ENCODE measurements around the gene FAM114A1. TPM values are rescaled to one million over a fixed set of nuclear protein-coding genes. Genes with fewer than 3 reads are reported as not detected.
A peak's percentile ranks its signal among the peaks of the same experiment; 100 is the strongest.

FAM114A1 gene
- 10 to 100 TPM; 29.4 to 35.3 (median 29.5) TPM for polyA plus RNA-seq (ENCODE audit: insufficient read length in 3 of 3)
- long read RNA-seq, donor 1, partial matches to known transcripts = 32 of 32 reads
- long read RNA-seq, donor 1, other reads (novel, unspliced or antisense) = 0 of 32 reads
- long read RNA-seq, donor 2, partial matches to known transcripts = 0 of 1 reads
- long read RNA-seq, donor 2, other reads (novel, unspliced or antisense) = 0 of 1 reads
- long read RNA-seq, donor 3, partial matches to known transcripts = 0 of 2 reads
- long read RNA-seq, donor 3, other reads (novel, unspliced or antisense) = 0 of 2 reads
- long read RNA-seq, donor 4, full-length matches to known transcripts = 1 of 1 reads
- long read RNA-seq, donor 4, partial matches to known transcripts = 0 of 1 reads
- long read RNA-seq, donor 4, other reads (novel, unspliced or antisense) = 0 of 1 reads
- long read RNA-seq, donor 5 = 0 reads
- long read RNA-seq, donor 6, partial matches to known transcripts = 0 of 3 reads
- long read RNA-seq, donor 6, other reads (novel, unspliced or antisense) = 0 of 3 reads
- long read RNA-seq, donor 7, full-length matches to known transcripts = 2 of 2 reads
- long read RNA-seq, donor 7, partial matches to known transcripts = 0 of 2 reads
- long read RNA-seq, donor 7, other reads (novel, unspliced or antisense) = 0 of 2 reads
- long read RNA-seq, donor 8, full-length matches to known transcripts = 6 of 6 reads
- long read RNA-seq, donor 8, partial matches to known transcripts = 0 of 6 reads
- long read RNA-seq, donor 8, other reads (novel, unspliced or antisense) = 0 of 6 reads
- long read RNA-seq, donor 9, full-length matches to known transcripts = 3 of 3 reads
- long read RNA-seq, donor 9, partial matches to known transcripts = 0 of 3 reads
- long read RNA-seq, donor 9, other reads (novel, unspliced or antisense) = 0 of 3 reads
- long read RNA-seq, donor 10, partial matches to known transcripts = 0 of 1 reads
- long read RNA-seq, donor 10, other reads (novel, unspliced or antisense) = 0 of 1 reads
- long read RNA-seq, donor 11, partial matches to known transcripts = 0 of 3 reads
- long read RNA-seq, donor 11, other reads (novel, unspliced or antisense) = 0 of 3 reads
- long read RNA-seq, donor 12, partial matches to known transcripts = 0 of 1 reads
- long read RNA-seq, donor 12, other reads (novel, unspliced or antisense) = 0 of 1 reads
- long read RNA-seq, donor 13, partial matches to known transcripts = 0 of 1 reads
- long read RNA-seq, donor 13, other reads (novel, unspliced or antisense) = 0 of 1 reads
- long read RNA-seq, donor 14, partial matches to known transcripts = 0 of 1 reads
- long read RNA-seq, donor 14, other reads (novel, unspliced or antisense) = 0 of 1 reads
- long read RNA-seq, donor 15, partial matches to known transcripts = 0 of 2 reads
- long read RNA-seq, donor 15, other reads (novel, unspliced or antisense) = 0 of 2 reads
- long read RNA-seq, donor 16, partial matches to known transcripts = 0 of 2 reads
- long read RNA-seq, donor 16, other reads (novel, unspliced or antisense) = 0 of 2 reads

- DNase-seq = peak; percentile 73
These were observed at the start of gene FAM114A1 for GRCh38 chr4:38867478-38868058. Gene FAM114A1 (plus strand): TSS chr4:38867806. CDS start chr4:38878079, 10,273 bp downstream.

- no peak for DNase-seq
These were observed 49.1 kb upstream of the FAM114A1 start for GRCh38 chr4:38818441-38818976.

- DNase-seq = no peak
These were observed 48.0 kb upstream of the FAM114A1 start for GRCh38 chr4:38819569-38819968.

- DNase-seq = no peak
These were observed 47.1 kb upstream of the FAM114A1 start for GRCh38 chr4:38820329-38821061.

- no peak for DNase-seq
These were observed 45.9 kb upstream of the FAM114A1 start for GRCh38 chr4:38821739-38822138.

- DNase-seq = no peak
These were observed 44.8 kb upstream of the FAM114A1 start for GRCh38 chr4:38822748-38823303.

GRCh38 chr4:38823766-38824165 lies 43.8 kb upstream of the FAM114A1 start:
- no peak for DNase-seq

GRCh38 chr4:38829237-38829636 lies 38.4 kb upstream of the FAM114A1 start:
- DNase-seq = no peak

GRCh38 chr4:38831653-38832052 lies 36.0 kb upstream of the FAM114A1 start:
- no peak for DNase-seq

- no peak for DNase-seq
These were observed 35.4 kb upstream of the FAM114A1 start for GRCh38 chr4:38832206-38832605.

- no peak for DNase-seq
These were observed 34.7 kb upstream of the FAM114A1 start for GRCh38 chr4:38832624-38833528.

GRCh38 chr4:38834570-38834969 lies 33.0 kb upstream of the FAM114A1 start:
- DNase-seq = no peak

GRCh38 chr4:38837334-38837733 lies 30.3 kb upstream of the FAM114A1 start:
- no peak for DNase-seq

- no peak for DNase-seq
These were observed 29.8 kb upstream of the FAM114A1 start for GRCh38 chr4:38837849-38838248.

- DNase-seq = no peak
These were observed 24.6 kb upstream of the FAM114A1 start for GRCh38 chr4:38842994-38843393.

GRCh38 chr4:38846015-38846414 lies 21.6 kb upstream of the FAM114A1 start:
- no peak for DNase-seq

GRCh38 chr4:38855466-38855865 lies 12.1 kb upstream of the FAM114A1 start:
- no peak for DNase-seq

GRCh38 chr4:38856046-38856445 lies 11.6 kb upstream of the FAM114A1 start:
- DNase-seq = no peak
